ENCODE data around the gene VSX2.
A peak's percentile ranks its signal among the peaks of the same experiment; 100 is the strongest.

VSX2 gene

GRCh38 chr14:74238974-74239847 lies at the start of gene VSX2:
VSX2 (plus strand) TSS chr14:74239449; CDS start chr14:74239562, 113 bp downstream.
- Histone ChIP-seq H3K4me1 (ENCODE audit: insufficient read depth, insufficient read length) (peaks cover under 1% of the 10 kb centered on the region), H3K9ac (ENCODE audit: insufficient read length, low read depth) (peak within 1 kb of the TSS; percentile 56), H3K36me3 (ENCODE audit: insufficient read depth, insufficient read length, low read length) (no peaks in the 10 kb centered on the region), H3K27me3 (ENCODE audit: insufficient read depth, insufficient read length) (peaks cover 73% of the 10 kb centered on the region), H3K4me3 (ENCODE audit: insufficient read length, low read depth) (peak within 1 kb of the TSS; percentile 40), H3K9me3 (ENCODE audit: insufficient read depth, low read length) (no peaks in the 10 kb centered on the region)
- TF ChIP-seq SUZ12 (IDR thresholded peaks at IDR 0.05; ENCODE audit: extremely low read depth, insufficient read depth, insufficient read length) (no peak), ZNF274 (IDR thresholded peaks at IDR 0.05; ENCODE audit: low read depth, low read length) (no peak), YY1 (IDR thresholded peaks at IDR 0.05; ENCODE audit: insufficient read depth, insufficient read length) (no peak)
- DNase-seq (ENCODE audit: low read depth, low spot score): no peak

- Histone ChIP-seq H3K9me3 (ENCODE audit: insufficient read depth, low read length) (no peaks in the 10 kb centered on the region), H3K36me3 (ENCODE audit: insufficient read depth, insufficient read length, low read length) (no peaks in the 10 kb centered on the region), H3K9ac (ENCODE audit: insufficient read length, low read depth) (no peak overlapping the region), H3K27me3 (ENCODE audit: insufficient read depth, insufficient read length) (no peaks in the 10 kb centered on the region), H3K4me3 (ENCODE audit: insufficient read length, low read depth) (no peak overlapping the region), H3K4me1 (ENCODE audit: insufficient read depth, insufficient read length) (no peaks in the 10 kb centered on the region)
- no peak for DNase-seq (ENCODE audit: low read depth, low spot score)
- no peak for TF ChIP-seq ZNF274 (IDR thresholded peaks at IDR 0.05; ENCODE audit: low read depth, low read length)
- no peak for TF ChIP-seq SUZ12 (IDR thresholded peaks at IDR 0.05; ENCODE audit: extremely low read depth, insufficient read depth, insufficient read length)
- no peak for TF ChIP-seq YY1 (IDR thresholded peaks at IDR 0.05; ENCODE audit: insufficient read depth, insufficient read length)
Measured at GRCh38 chr14:74190927-74191575, 48.2 kb upstream of the VSX2 start.

- no peak for TF ChIP-seq SUZ12 (IDR thresholded peaks at IDR 0.05; ENCODE audit: extremely low read depth, insufficient read depth, insufficient read length)
- no peak for TF ChIP-seq YY1 (IDR thresholded peaks at IDR 0.05; ENCODE audit: insufficient read depth, insufficient read length)
- no peak for TF ChIP-seq ZNF274 (IDR thresholded peaks at IDR 0.05; ENCODE audit: low read depth, low read length)
Measured at GRCh38 chr14:74194506-74195274, 44.6 kb upstream of the VSX2 start.

GRCh38 chr14:74195623-74196022 lies 43.6 kb upstream of the VSX2 start:
- TF ChIP-seq ZNF274 (IDR thresholded peaks at IDR 0.05; ENCODE audit: low read depth, low read length) (no peak), SUZ12 (IDR thresholded peaks at IDR 0.05; ENCODE audit: extremely low read depth, insufficient read depth, insufficient read length) (no peak), YY1 (IDR thresholded peaks at IDR 0.05; ENCODE audit: insufficient read depth, insufficient read length) (no peak)
- Histone ChIP-seq H3K4me1 (ENCODE audit: insufficient read depth, insufficient read length) (no peaks in the 10 kb centered on the region), H3K9ac (ENCODE audit: insufficient read length, low read depth) (no peak overlapping the region), H3K4me3 (ENCODE audit: insufficient read length, low read depth) (no peak overlapping the region), H3K27me3 (ENCODE audit: insufficient read depth, insufficient read length) (no peaks in the 10 kb centered on the region), H3K9me3 (ENCODE audit: insufficient read depth, low read length) (no peaks in the 10 kb centered on the region), H3K36me3 (ENCODE audit: insufficient read depth, insufficient read length, low read length) (peaks cover 13% of the 10 kb centered on the region)
- no peak for DNase-seq (ENCODE audit: low read depth, low spot score)

More at GRCh38 chr14:74194506-74195274, 44.6 kb upstream of the VSX2 start:
- H3K4me1 ChIP-seq (ENCODE audit: insufficient read depth, insufficient read length): no peaks in the 10 kb centered on the region
- no peak for DNase-seq (ENCODE audit: low read depth, low spot score)
- H3K4me3 ChIP-seq (ENCODE audit: insufficient read length, low read depth): no peak overlapping the region
- no peaks in the 10 kb centered on the region for H3K27me3 ChIP-seq (ENCODE audit: insufficient read depth, insufficient read length)
- no peak overlapping the region for H3K9ac ChIP-seq (ENCODE audit: insufficient read length, low read depth)
- H3K9me3 ChIP-seq (ENCODE audit: insufficient read depth, low read length): no peaks in the 10 kb centered on the region
- H3K36me3 ChIP-seq (ENCODE audit: insufficient read depth, insufficient read length, low read length): peaks cover 9% of the 10 kb centered on the region

- Histone ChIP-seq H3K9me3 (ENCODE audit: insufficient read depth, low read length) (no peaks in the 10 kb centered on the region), H3K4me3 (ENCODE audit: insufficient read length, low read depth) (no peak overlapping the region), H3K36me3 (ENCODE audit: insufficient read depth, insufficient read length, low read length) (peaks cover 17% of the 10 kb centered on the region), H3K27me3 (ENCODE audit: insufficient read depth, insufficient read length) (no peaks in the 10 kb centered on the region), H3K4me1 (ENCODE audit: insufficient read depth, insufficient read length) (no peaks in the 10 kb centered on the region), H3K9ac (ENCODE audit: insufficient read length, low read depth) (no peak overlapping the region)
- TF ChIP-seq YY1 (IDR thresholded peaks at IDR 0.05; ENCODE audit: insufficient read depth, insufficient read length) (no peak), ZNF274 (IDR thresholded peaks at IDR 0.05; ENCODE audit: low read depth, low read length) (no peak), SUZ12 (IDR thresholded peaks at IDR 0.05; ENCODE audit: extremely low read depth, insufficient read depth, insufficient read length) (no peak)
- no peak for DNase-seq (ENCODE audit: low read depth, low spot score)
Measured at GRCh38 chr14:74198441-74199234, 40.6 kb upstream of the VSX2 start.

- no peaks in the 10 kb centered on the region for H3K27me3 ChIP-seq (ENCODE audit: insufficient read depth, insufficient read length)
- TF ChIP-seq ZNF274 (IDR thresholded peaks at IDR 0.05; ENCODE audit: low read depth, low read length) (no peak), YY1 (IDR thresholded peaks at IDR 0.05; ENCODE audit: insufficient read depth, insufficient read length) (no peak)
- no peaks in the 10 kb centered on the region for H3K9me3 ChIP-seq (ENCODE audit: insufficient read depth, low read length)
- peaks cover 18% of the 10 kb centered on the region for H3K36me3 ChIP-seq (ENCODE audit: insufficient read depth, insufficient read length, low read length)
- H3K4me1 ChIP-seq (ENCODE audit: insufficient read depth, insufficient read length): no peaks in the 10 kb centered on the region
- DNase-seq (ENCODE audit: low read depth, low spot score): no peak
- no peak overlapping the region for H3K4me3 ChIP-seq (ENCODE audit: insufficient read length, low read depth)
- no peak overlapping the region for H3K9ac ChIP-seq (ENCODE audit: insufficient read length, low read depth)
Measured at GRCh38 chr14:74202113-74202512, 37.1 kb upstream of the VSX2 start.
